NCI-H2196 treated with DMSO at 0.1 percent for 48 hours (cell line): ENCODE data around the gene KIAA0232.

Experiments used
- DNase-seq: peaks from one replicate; lab custom pipeline; 2025; ENCODE audit not compliant: unreplicated experiment; lab: John Stamatoyannopoulos, UW

Gene KIAA0232

GRCh38 chr4:6782147-6782845 is at the start of gene KIAA0232:
KIAA0232 (plus strand) TSS chr4:6782727; CDS start chr4:6824454, 41,727 bp downstream.
- DNase-seq, result peak; percentile 88

- no peak for DNase-seq
Observed at GRCh38 chr4:6733358-6734164, 49.0 kb upstream of the KIAA0232 start.

- DNase-seq, result no peak
Observed at GRCh38 chr4:6734165-6734786, 48.3 kb upstream of the KIAA0232 start.

- no peak for DNase-seq
Observed at GRCh38 chr4:6739920-6740319, 42.6 kb upstream of the KIAA0232 start.

- DNase-seq, result no peak
Observed at GRCh38 chr4:6740347-6740746, 42.2 kb upstream of the KIAA0232 start.

GRCh38 chr4:6742507-6742906 is 40.0 kb upstream of the KIAA0232 start:
- DNase-seq, result no peak

- no peak for DNase-seq
Observed at GRCh38 chr4:6742989-6743388, 39.5 kb upstream of the KIAA0232 start.

- DNase-seq, result peak; percentile 98
Observed at GRCh38 chr4:6746721-6747293, 35.7 kb upstream of the KIAA0232 start.

GRCh38 chr4:6747294-6748051 is 35.1 kb upstream of the KIAA0232 start:
- peak; percentile 98 for DNase-seq

GRCh38 chr4:6748286-6748685 is 34.2 kb upstream of the KIAA0232 start:
- DNase-seq, result no peak

GRCh38 chr4:6749340-6750171 is 33.0 kb upstream of the KIAA0232 start:
- no peak for DNase-seq

GRCh38 chr4:6750286-6751221 is 32.0 kb upstream of the KIAA0232 start:
- no peak for DNase-seq

- DNase-seq, result no peak
Observed at GRCh38 chr4:6751611-6752485, 30.7 kb upstream of the KIAA0232 start.

- DNase-seq, result no peak
Observed at GRCh38 chr4:6752486-6752829, 30.1 kb upstream of the KIAA0232 start.

GRCh38 chr4:6753103-6753560 is 29.4 kb upstream of the KIAA0232 start:
- DNase-seq, result no peak

- no peak for DNase-seq
Observed at GRCh38 chr4:6753891-6754290, 28.6 kb upstream of the KIAA0232 start.

GRCh38 chr4:6754481-6755087 is 27.9 kb upstream of the KIAA0232 start:
- DNase-seq, result no peak
